Measurements from ENCODE around the gene CDH23.

DNA sequence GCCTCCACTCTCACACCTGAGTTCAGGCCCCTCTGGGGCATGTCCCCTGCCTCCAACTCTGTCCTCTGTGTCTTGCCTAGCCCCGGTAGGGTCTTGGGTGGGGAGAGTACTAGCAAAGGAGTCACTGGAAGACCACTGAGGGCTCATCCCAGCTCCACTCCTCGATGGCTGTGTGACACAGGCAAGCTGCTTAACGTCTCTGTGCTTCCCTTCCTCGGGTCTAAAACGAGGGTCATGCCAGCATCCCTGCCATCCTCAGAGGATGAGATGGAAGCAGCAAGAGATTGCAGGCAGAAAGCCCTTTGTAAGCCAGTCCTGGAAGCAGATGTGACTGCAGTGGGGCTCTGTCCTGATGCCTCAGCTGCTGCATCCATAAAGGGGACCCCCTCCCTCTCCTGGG is 338.1 kb downstream of the CDH23 start:
- TF ChIP-seq, protein P1, sequence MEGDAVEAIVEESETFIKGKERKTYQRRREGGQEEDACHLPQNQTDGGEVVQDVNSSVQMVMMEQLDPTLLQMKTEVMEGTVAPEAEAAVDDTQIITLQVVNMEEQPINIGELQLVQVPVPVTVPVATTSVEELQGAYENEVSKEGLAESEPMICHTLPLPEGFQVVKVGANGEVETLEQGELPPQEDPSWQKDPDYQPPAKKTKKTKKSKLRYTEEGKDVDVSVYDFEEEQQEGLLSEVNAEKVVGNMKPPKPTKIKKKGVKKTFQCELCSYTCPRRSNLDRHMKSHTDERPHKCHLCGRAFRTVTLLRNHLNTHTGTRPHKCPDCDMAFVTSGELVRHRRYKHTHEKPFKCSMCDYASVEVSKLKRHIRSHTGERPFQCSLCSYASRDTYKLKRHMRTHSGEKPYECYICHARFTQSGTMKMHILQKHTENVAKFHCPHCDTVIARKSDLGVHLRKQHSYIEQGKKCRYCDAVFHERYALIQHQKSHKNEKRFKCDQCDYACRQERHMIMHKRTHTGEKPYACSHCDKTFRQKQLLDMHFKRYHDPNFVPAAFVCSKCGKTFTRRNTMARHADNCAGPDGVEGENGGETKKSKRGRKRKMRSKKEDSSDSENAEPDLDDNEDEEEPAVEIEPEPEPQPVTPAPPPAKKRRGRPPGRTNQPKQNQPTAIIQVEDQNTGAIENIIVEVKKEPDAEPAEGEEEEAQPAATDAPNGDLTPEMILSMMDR (conservative IDR thresholded peaks at IDR 0.05; ENCODE audit: low read length), result no peak
- no peak for TF ChIP-seq EZH2phosphoT487 (IDR thresholded peaks at IDR 0.05; ENCODE audit: borderline replicate concordance)

Data from Loucy (cell line).